Measurements from ENCODE around the gene VAC14. TPM values are rescaled to one million over a fixed set of nuclear protein-coding genes. Genes with fewer than 3 reads are reported as not detected.

The VAC14 gene
- total RNA-seq, 2 experiments from 2014 or later: 23.0 to 23.6 TPM

DNA sequence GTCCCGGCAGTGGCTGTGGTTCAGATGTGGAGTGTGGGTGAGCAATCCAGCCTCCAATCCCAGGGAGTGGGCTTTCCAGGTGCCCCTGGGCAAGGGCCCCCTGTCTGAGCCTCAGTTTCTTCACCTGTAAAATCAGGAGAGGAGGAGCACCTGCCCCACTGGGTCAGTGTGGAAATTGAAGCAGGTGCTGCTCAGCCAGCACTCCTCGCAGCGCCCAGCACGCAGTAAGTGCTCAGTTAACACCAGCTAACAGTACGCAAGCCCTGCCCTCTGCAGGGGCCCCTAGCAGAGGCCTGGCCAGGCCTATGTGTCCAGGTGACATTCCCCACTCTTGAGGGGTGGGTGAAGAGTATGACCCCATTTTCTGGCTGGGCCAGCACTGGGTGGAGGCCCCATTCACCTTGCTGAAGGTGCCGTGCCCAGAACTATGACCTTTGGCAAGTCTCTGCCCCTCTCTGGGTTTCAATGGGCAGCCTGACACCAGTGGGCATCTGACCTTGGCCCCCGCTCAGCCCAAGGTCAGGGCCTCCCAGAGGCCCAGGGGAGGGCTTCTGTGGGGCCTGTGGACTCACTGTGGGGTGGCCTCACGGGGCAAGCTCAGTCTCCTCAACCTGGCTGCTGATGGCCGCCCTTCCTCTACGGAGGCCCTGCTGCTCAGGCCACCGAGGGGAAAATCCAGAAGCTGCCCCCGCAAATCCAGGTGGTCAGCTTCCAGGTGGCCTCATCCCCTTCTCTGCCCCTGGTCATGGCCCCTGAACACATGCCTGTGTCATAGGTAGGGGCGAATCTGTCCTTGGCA is 117.6 kb downstream of the VAC14 start:
- no peak for DNase-seq
- POLR2A ChIA-PET: interaction anchor here (1.0 kb wide), 1 partner anchor 302 kb away, joined by 3 read pairs; no protein-coding TSS in a partner anchor

DNA sequence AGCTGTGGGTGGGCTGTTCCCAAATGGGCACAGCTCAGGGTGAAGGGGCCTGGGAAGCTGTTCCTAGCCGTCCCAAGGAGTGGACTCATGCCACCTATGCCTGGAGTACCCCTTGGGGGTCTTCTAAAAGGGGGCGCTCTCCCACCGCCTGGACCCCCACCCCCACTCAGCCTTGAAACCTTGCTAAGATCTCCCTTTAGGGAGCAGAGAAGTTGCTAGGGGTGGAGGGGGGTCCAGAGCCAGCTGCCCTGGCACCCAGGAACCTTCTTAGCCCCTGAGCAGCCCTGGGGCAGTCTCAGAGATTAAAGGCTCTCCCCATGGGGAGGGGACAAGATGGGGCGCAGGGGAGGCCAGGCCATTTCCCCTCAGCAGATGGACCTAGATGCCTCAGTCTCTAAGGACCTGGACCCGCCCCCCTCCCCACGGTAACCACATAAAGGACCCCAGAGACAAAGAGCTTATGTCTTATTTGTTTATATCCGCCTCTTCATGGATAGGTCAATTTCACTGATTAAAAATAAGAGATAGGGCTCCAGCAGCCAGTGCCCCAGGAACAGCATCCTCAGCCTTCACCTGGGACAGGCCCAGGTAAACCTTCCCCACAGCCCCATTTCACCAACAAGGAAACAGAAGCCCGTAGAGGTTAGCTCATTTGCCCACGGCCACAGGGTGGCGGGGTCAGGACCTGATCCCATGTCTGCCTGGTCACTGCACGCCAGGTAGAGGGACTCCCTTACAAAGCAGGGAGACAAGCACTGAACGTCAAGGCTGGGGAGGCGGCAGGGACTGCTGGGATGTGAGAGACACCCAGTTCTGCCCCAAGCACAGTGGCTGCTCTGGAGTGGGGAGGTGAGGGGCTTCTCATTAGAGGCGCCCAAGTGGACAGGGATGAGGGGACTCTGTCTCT is 118.5 kb downstream of the VAC14 start:
- Histone ChIP-seq H3K4me3 (ENCODE audit: low read length) (no peak overlapping the region), H3K4me1 (ENCODE audit: insufficient read depth, low read length) (peaks cover 10% of the 10 kb centered on the region), H3K9me3 (ENCODE audit: control insufficient read depth in 1 of 2, insufficient read depth in 1 of 2, low read length in 2 of 2) (peaks cover 0 to 9% of the 10 kb centered on the region in 2 experiments), H3K27me3 (ENCODE audit: control insufficient read depth in 1 of 2, insufficient read depth in 2 of 2, low read length in 2 of 2) (peaks cover 19 to 31% of the 10 kb centered on the region in 2 experiments), H3K36me3 (ENCODE audit: insufficient read depth, low read length) (no peaks in the 10 kb centered on the region), H3K27ac (ENCODE audit: low read depth in 1 of 2, low read length in 2 of 2) (no peak overlapping the region)
- POLR2A ChIA-PET: interaction anchor here (1.0 kb wide), 1 partner anchor 301 kb away, joined by 3 read pairs; no protein-coding TSS in a partner anchor
- ATAC-seq (ENCODE audit: poor library complexity): no peak
- CTCF ChIA-PET: no interaction called here
- TF ChIP-seq, protein P1, sequence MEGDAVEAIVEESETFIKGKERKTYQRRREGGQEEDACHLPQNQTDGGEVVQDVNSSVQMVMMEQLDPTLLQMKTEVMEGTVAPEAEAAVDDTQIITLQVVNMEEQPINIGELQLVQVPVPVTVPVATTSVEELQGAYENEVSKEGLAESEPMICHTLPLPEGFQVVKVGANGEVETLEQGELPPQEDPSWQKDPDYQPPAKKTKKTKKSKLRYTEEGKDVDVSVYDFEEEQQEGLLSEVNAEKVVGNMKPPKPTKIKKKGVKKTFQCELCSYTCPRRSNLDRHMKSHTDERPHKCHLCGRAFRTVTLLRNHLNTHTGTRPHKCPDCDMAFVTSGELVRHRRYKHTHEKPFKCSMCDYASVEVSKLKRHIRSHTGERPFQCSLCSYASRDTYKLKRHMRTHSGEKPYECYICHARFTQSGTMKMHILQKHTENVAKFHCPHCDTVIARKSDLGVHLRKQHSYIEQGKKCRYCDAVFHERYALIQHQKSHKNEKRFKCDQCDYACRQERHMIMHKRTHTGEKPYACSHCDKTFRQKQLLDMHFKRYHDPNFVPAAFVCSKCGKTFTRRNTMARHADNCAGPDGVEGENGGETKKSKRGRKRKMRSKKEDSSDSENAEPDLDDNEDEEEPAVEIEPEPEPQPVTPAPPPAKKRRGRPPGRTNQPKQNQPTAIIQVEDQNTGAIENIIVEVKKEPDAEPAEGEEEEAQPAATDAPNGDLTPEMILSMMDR (IDR thresholded peaks at IDR 0.05): no peak
- Mint-ChIP-seq H3K9me3 (no peaks in the 10 kb centered on the region), H3K27ac (no peak overlapping the region), H3K36me3 (ENCODE audit: low read depth) (no peaks in the 10 kb centered on the region), H3K4me3 (no peak overlapping the region), H3K27me3 (peaks cover 10% of the 10 kb centered on the region), H3K4me1 (ENCODE audit: low read depth) (no peaks in the 10 kb centered on the region)
- intact Hi-C loops (cut with DNase I, micrococcal nuclease): no loop called here
- no peak for DNase-seq

More for the DNA sequence above, 117.6 kb downstream of the VAC14 start:
- Histone ChIP-seq H3K27ac (ENCODE audit: low read depth in 1 of 2, low read length in 2 of 2) (no peak overlapping the region), H3K27me3 (ENCODE audit: control insufficient read depth in 1 of 2, insufficient read depth in 2 of 2, low read length in 2 of 2) (peaks cover 19 to 31% of the 10 kb centered on the region in 2 experiments), H3K36me3 (ENCODE audit: insufficient read depth, low read length) (no peaks in the 10 kb centered on the region), H3K4me3 (ENCODE audit: low read length) (no peak overlapping the region), H3K4me1 (ENCODE audit: insufficient read depth, low read length) (peaks cover 10% of the 10 kb centered on the region), H3K9me3 (ENCODE audit: control insufficient read depth in 1 of 2, insufficient read depth in 1 of 2, low read length in 2 of 2) (peaks cover 0 to 5% of the 10 kb centered on the region in 2 experiments)
- Mint-ChIP-seq H3K27ac (no peak overlapping the region), H3K4me3 (no peak overlapping the region), H3K9me3 (no peaks in the 10 kb centered on the region), H3K27me3 (peaks cover 10% of the 10 kb centered on the region), H3K4me1 (ENCODE audit: low read depth) (no peaks in the 10 kb centered on the region), H3K36me3 (ENCODE audit: low read depth) (no peaks in the 10 kb centered on the region)
- TF ChIP-seq, protein P1 (IDR thresholded peaks at IDR 0.05): no peak
- no peak for ATAC-seq (ENCODE audit: poor library complexity)
- CTCF ChIA-PET: no interaction called here
- intact Hi-C loops (cut with DNase I, micrococcal nuclease): no loop called here

DNA sequence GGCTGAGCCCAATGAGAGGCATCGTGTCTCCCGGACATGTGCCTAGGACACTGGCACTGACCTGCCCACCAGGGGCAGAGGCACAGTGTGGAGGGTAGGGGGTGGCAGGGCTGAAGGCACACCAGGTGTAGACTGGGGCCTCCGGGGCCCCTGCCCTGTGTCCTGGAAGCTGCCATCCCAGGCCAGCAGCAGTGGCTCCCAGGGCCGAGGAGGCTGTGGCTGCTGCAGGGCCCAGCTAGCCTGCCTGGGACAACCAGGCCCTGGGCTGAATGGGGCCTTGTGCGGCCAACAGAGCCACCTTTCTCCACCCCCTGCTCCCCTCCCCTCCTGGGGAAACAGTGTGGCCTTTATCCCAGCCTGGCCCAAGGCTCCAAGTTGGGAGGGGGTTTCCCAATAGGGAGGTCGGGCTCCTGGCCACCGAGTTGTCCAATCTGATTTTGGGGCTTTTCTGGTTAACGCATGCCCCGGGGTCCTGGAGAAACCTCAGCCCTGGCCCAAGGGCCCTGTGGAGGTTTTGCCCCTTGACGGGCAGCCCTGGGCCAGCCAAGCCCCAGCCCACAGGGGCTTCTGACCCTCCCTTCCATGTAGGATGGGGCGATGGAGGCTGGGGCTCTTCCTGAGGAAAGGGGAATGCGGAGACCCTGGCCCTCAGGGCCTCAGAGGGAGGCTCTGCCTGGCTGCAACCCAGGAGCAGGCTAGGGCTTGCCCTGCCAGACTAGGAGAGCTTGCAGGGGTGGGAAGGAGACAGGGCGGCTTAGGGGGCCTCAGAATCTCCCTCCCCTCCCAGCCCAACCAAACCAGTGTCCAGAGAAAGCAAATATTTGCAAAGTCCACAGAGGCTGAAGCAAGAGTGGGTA is 119.3 kb downstream of the VAC14 start:
- Mint-ChIP-seq H3K4me3 (no peak overlapping the region), H3K36me3 (ENCODE audit: low read depth) (no peaks in the 10 kb centered on the region), H3K4me1 (ENCODE audit: low read depth) (no peaks in the 10 kb centered on the region), H3K9me3 (no peaks in the 10 kb centered on the region), H3K27me3 (peaks cover 7% of the 10 kb centered on the region), H3K27ac (no peak overlapping the region)
- intact Hi-C loops (cut with DNase I, micrococcal nuclease): no loop called here
- ATAC-seq (ENCODE audit: poor library complexity) (no peak), DNase-seq (no peak)
- peaks cover 10% of the 10 kb centered on the region for H3K4me1 ChIP-seq (ENCODE audit: insufficient read depth, low read length)
- no peak overlapping the region for H3K27ac ChIP-seq (ENCODE audit: low read depth in 1 of 2, low read length in 2 of 2)
- TF ChIP-seq, protein P1 (IDR thresholded peaks at IDR 0.05): no peak
- CTCF ChIA-PET: no interaction called here
- peaks cover 19 to 31% of the 10 kb centered on the region in 2 experiments for H3K27me3 ChIP-seq (ENCODE audit: control insufficient read depth in 1 of 2, insufficient read depth in 2 of 2, low read length in 2 of 2)
- no peaks in the 10 kb centered on the region for H3K36me3 ChIP-seq (ENCODE audit: insufficient read depth, low read length)
- no peak overlapping the region for H3K4me3 ChIP-seq (ENCODE audit: low read length)
- POLR2A ChIA-PET: no interaction called here
- peaks cover 0 to 9% of the 10 kb centered on the region in 2 experiments for H3K9me3 ChIP-seq (ENCODE audit: control insufficient read depth in 1 of 2, insufficient read depth in 1 of 2, low read length in 2 of 2)

All from CD4-positive, alpha-beta T cell (primary cell).